K562 (cell line): ENCODE results near the gene VKORC1. TPM values are rescaled to one million over a fixed set of nuclear protein-coding genes. Genes with fewer than 3 reads are reported as not detected.

ENCODE experiments used
- GATAD2A ChIP-seq: fragments of 450-650 bp; IDR thresholded peaks from 2 replicates; pipeline ENCODE4 v1.6.1; 2017
- HIVEP1 ChIP-seq: fragments of 250-450 bp; sonication (Bioruptor Pico); IDR thresholded peaks from 2 replicates; pipeline ENCODE4 v1.4.0; 2020; ENCODE audit warnings: mild to moderate bottlenecking
- ZBTB1 ChIP-seq: sonication (generic); formaldehyde crosslinking; IDR thresholded peaks from 2 replicates; pipeline ENCODE4 v1.8.1; 2023; ENCODE audit warnings: missing genetic modification reagents, low read depth, mild to moderate bottlenecking, borderline replicate concordance
- ZNF217 ChIP-seq: sonication (generic); formaldehyde crosslinking; IDR thresholded peaks from 2 replicates; pipeline ENCODE4 v1.8.0; 2022; ENCODE audit warnings: mild to moderate bottlenecking, missing genetic modification reagents
- polyA plus RNA-seq, 8 experiments: library from polyadenylated mRNA; depleted of rRNA in 4 of 8; stranded (reverse) in 5 of 8; unstranded in 3 of 8; fragments of >200 nt; fragmentation: Nextera tagmentation in 2 of 8; fragmentation: Illumina TruSeq in 1 of 8; extraction: Ambion mirVana in 2 of 8; extraction: Trizol in 1 of 8; gene quantifications; 2 replicates each; pipeline versions ENCODE4 v1.2.1 to v1.2.3, GENCODE V29; 2011 to 2014; ENCODE audit warnings: inconsistent platforms in 1 of 8, missing spikeins in 1 of 8
- total RNA-seq, 7 experiments: library from RNA; depleted of rRNA in 6 of 7; stranded (reverse); fragments of >200 nt in 6 of 7; fragmentation: Illumina TruSeq in 2 of 7; extraction: Trizol in 2 of 7; gene quantifications; 2 replicates each; pipeline versions ENCODE4 v1.2.1 to v1.2.3, GENCODE V29; 2011 to 2021; ENCODE audit warnings: low replicate concordance in 1 of 7
- TF ChIP-seq, protein P1 (sequence below): fragments of 200-600 bp; sonication (generic); IDR thresholded peaks from one replicate; pipeline ENCODE4 v1.6.1; 2012; ENCODE audit warnings: mild to moderate bottlenecking, low read depth, low read length, inconsistent platforms
- TF ChIP-seq, protein P2 (sequence below): sonication (generic); formaldehyde crosslinking; IDR thresholded peaks from 2 replicates; pipeline ENCODE4 v1.8.0; 2022; ENCODE audit warnings: missing genetic modification reagents, mild to moderate bottlenecking, borderline replicate concordance

VKORC1 gene
- total and polyA plus RNA-seq, 9 of the 15 experiments (the other 6 are each of a cell fraction or from before 2014, with no cell fraction given), result 30.0 to 119 (median 62.1) TPM

GRCh38 chr16:31117384-31118222 is 23.0 kb upstream of the VKORC1 start, which contains the start of gene KAT8 (continued):
- TF ChIP-seq, protein P1, sequence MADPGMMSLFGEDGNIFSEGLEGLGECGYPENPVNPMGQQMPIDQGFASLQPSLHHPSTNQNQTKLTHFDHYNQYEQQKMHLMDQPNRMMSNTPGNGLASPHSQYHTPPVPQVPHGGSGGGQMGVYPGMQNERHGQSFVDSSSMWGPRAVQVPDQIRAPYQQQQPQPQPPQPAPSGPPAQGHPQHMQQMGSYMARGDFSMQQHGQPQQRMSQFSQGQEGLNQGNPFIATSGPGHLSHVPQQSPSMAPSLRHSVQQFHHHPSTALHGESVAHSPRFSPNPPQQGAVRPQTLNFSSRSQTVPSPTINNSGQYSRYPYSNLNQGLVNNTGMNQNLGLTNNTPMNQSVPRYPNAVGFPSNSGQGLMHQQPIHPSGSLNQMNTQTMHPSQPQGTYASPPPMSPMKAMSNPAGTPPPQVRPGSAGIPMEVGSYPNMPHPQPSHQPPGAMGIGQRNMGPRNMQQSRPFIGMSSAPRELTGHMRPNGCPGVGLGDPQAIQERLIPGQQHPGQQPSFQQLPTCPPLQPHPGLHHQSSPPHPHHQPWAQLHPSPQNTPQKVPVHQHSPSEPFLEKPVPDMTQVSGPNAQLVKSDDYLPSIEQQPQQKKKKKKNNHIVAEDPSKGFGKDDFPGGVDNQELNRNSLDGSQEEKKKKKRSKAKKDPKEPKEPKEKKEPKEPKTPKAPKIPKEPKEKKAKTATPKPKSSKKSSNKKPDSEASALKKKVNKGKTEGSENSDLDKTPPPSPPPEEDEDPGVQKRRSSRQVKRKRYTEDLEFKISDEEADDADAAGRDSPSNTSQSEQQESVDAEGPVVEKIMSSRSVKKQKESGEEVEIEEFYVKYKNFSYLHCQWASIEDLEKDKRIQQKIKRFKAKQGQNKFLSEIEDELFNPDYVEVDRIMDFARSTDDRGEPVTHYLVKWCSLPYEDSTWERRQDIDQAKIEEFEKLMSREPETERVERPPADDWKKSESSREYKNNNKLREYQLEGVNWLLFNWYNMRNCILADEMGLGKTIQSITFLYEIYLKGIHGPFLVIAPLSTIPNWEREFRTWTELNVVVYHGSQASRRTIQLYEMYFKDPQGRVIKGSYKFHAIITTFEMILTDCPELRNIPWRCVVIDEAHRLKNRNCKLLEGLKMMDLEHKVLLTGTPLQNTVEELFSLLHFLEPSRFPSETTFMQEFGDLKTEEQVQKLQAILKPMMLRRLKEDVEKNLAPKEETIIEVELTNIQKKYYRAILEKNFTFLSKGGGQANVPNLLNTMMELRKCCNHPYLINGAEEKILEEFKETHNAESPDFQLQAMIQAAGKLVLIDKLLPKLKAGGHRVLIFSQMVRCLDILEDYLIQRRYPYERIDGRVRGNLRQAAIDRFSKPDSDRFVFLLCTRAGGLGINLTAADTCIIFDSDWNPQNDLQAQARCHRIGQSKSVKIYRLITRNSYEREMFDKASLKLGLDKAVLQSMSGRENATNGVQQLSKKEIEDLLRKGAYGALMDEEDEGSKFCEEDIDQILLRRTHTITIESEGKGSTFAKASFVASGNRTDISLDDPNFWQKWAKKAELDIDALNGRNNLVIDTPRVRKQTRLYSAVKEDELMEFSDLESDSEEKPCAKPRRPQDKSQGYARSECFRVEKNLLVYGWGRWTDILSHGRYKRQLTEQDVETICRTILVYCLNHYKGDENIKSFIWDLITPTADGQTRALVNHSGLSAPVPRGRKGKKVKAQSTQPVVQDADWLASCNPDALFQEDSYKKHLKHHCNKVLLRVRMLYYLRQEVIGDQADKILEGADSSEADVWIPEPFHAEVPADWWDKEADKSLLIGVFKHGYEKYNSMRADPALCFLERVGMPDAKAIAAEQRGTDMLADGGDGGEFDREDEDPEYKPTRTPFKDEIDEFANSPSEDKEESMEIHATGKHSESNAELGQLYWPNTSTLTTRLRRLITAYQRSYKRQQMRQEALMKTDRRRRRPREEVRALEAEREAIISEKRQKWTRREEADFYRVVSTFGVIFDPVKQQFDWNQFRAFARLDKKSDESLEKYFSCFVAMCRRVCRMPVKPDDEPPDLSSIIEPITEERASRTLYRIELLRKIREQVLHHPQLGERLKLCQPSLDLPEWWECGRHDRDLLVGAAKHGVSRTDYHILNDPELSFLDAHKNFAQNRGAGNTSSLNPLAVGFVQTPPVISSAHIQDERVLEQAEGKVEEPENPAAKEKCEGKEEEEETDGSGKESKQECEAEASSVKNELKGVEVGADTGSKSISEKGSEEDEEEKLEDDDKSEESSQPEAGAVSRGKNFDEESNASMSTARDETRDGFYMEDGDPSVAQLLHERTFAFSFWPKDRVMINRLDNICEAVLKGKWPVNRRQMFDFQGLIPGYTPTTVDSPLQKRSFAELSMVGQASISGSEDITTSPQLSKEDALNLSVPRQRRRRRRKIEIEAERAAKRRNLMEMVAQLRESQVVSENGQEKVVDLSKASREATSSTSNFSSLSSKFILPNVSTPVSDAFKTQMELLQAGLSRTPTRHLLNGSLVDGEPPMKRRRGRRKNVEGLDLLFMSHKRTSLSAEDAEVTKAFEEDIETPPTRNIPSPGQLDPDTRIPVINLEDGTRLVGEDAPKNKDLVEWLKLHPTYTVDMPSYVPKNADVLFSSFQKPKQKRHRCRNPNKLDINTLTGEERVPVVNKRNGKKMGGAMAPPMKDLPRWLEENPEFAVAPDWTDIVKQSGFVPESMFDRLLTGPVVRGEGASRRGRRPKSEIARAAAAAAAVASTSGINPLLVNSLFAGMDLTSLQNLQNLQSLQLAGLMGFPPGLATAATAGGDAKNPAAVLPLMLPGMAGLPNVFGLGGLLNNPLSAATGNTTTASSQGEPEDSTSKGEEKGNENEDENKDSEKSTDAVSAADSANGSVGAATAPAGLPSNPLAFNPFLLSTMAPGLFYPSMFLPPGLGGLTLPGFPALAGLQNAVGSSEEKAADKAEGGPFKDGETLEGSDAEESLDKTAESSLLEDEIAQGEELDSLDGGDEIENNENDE, result no peak
- TF ChIP-seq HIVEP1 (0 out of 2 replicates have a peak, but pooled peaks have one; percentile 40), ZBTB1 (CRISPR knock-in tag) (peak; percentile 82), ZNF217 (CRISPR knock-in tag) (no peak), GATAD2A (peak; percentile 67; the same call in 1 of the 2 replicates)
- TF ChIP-seq, protein P2, sequence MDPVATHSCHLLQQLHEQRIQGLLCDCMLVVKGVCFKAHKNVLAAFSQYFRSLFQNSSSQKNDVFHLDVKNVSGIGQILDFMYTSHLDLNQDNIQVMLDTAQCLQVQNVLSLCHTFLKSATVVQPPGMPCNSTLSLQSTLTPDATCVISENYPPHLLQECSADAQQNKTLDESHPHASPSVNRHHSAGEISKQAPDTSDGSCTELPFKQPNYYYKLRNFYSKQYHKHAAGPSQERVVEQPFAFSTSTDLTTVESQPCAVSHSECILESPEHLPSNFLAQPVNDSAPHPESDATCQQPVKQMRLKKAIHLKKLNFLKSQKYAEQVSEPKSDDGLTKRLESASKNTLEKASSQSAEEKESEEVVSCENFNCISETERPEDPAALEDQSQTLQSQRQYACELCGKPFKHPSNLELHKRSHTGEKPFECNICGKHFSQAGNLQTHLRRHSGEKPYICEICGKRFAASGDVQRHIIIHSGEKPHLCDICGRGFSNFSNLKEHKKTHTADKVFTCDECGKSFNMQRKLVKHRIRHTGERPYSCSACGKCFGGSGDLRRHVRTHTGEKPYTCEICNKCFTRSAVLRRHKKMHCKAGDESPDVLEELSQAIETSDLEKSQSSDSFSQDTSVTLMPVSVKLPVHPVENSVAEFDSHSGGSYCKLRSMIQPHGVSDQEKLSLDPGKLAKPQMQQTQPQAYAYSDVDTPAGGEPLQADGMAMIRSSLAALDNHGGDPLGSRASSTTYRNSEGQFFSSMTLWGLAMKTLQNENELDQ, result no peak
